ENCODE results near the gene PIMREG.

Gene PIMREG

DNA sequence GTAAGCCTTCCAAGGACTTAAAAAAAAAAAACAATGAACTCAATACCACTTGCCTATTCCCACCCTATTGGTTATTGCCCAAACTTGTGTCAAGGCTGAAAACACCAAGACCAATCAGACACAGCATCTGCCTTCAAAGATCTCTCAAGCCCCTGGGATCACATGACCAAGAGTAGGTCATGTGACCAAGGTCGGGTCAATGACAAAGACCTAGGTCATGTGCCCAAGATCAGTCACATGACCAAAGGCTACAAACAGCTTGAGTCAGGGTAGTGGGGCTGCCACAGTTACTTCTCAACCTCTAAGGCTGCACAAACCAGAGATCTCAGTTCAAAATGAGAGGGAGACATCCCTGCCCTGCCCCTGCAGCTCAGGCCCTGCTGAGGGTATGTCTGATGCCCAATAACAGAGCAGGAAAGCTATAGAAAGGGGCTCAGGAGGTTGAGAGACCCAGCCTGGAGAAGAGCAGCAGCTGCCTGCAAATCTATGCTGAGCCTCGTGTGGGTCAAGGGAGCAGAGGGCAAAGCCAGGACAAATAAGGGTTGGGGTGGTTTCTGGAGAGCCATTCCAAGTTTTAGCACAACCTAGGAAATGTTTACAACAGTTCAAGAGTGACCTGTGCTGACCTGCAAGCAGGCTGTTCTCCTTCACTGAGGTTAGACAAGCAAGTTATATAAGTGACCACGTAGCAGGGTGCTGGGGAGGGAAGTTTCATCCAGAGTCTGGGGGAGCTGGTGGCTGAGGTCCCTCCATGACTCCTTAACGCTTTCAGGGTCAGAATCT, 48.8 kb downstream of the PIMREG start:
- Histone ChIP-seq H3K4me1 (ENCODE audit: control insufficient read depth, insufficient read depth, low read length) (no peaks in the 10 kb centered on the region), H3K36me3 (ENCODE audit: control insufficient read depth in 2 of 2, insufficient read depth in 1 of 2, low read length in 2 of 2) (no peaks in the 10 kb centered on the region), H3K9me3 (ENCODE audit: control insufficient read depth, insufficient read depth, low read depth, low read length) (no peaks in the 10 kb centered on the region), H3K27ac (ENCODE audit: extremely low read depth, low read depth, low read length) (no peak overlapping the region), H3K4me3 (ENCODE audit: low read depth, low read length) (no peak overlapping the region)
- TF ChIP-seq HOXD13 (CRISPR knock-in tag; IDR thresholded peaks at IDR 0.05; ENCODE audit: borderline replicate concordance) (no peak), KLF8 (tag by site-specific recombination; IDR thresholded peaks at IDR 0.05) (no peak), ZNF792 (tag by site-specific recombination; IDR thresholded peaks at IDR 0.05) (no peak), ZNF555 (tag by site-specific recombination; conservative IDR thresholded peaks at IDR 0.05) (no peak)
- ChIA-PET POLR2A (no interaction called here), CTCF (interaction anchor here (0.6 kb wide), 3 partner anchors 32 to 184 kb away, joined by 3 to 4 read pairs (median 3); no protein-coding TSS in a partner anchor)

- TF ChIP-seq ZNF274 (IDR thresholded peaks at IDR 0.05; ENCODE audit: low read length) (no peak), ZNF274 (tag by site-specific recombination; IDR thresholded peaks at IDR 0.05; ENCODE audit: borderline replicate concordance) (no peak), ZNF664 (tag by site-specific recombination; IDR thresholded peaks at IDR 0.05) (no peak), ZNF76 (tag by site-specific recombination; IDR thresholded peaks at IDR 0.05; ENCODE audit: borderline replicate concordance, low read depth) (no peak), ZNF510 (tag by site-specific recombination; IDR thresholded peaks at IDR 0.05; ENCODE audit: insufficient replicate concordance) (no peak), ZNF600 (tag by site-specific recombination; IDR thresholded peaks at IDR 0.05) (no peak), ZBTB49 (tag by site-specific recombination; IDR thresholded peaks at IDR 0.05; ENCODE audit: low read depth) (no peak), ZNF704 (tag by site-specific recombination; IDR thresholded peaks at IDR 0.05) (no peak), ZFP41 (tag by site-specific recombination; IDR thresholded peaks at IDR 0.05; ENCODE audit: borderline replicate concordance) (no peak), ZNF548 (tag by site-specific recombination; IDR thresholded peaks at IDR 0.05) (no peak), ZNF571 (tag by site-specific recombination; IDR thresholded peaks at IDR 0.05) (no peak), ZNF416 (tag by site-specific recombination; IDR thresholded peaks at IDR 0.05) (no peak), HOXD13 (CRISPR knock-in tag; IDR thresholded peaks at IDR 0.05; ENCODE audit: borderline replicate concordance) (no peak), ZNF335 (tag by site-specific recombination; conservative IDR thresholded peaks at IDR 0.05) (no peak)
- Histone ChIP-seq H3K9me3 (ENCODE audit: control insufficient read depth, insufficient read depth, low read depth, low read length) (no peaks in the 10 kb centered on the region), H3K36me3 (ENCODE audit: control insufficient read depth in 2 of 2, insufficient read depth in 1 of 2, low read length in 2 of 2) (no peaks in the 10 kb centered on the region), H3K27ac (ENCODE audit: extremely low read depth, low read depth, low read length) (no peak overlapping the region), H3K4me1 (ENCODE audit: control insufficient read depth, insufficient read depth, low read length) (no peaks in the 10 kb centered on the region), H3K4me3 (ENCODE audit: low read depth, low read length) (no peak overlapping the region)
- ChIA-PET CTCF (interaction anchor here (1.4 to 1.6 kb wide), 3 partner anchors 11 to 22 kb away, joined by 3 to 9 read pairs (median 4); no protein-coding TSS in a partner anchor), POLR2A (no interaction called here)
Observed at GRCh38 chr17:6494239-6494941, 50.1 kb downstream of the PIMREG start.

Measured in HEK293 (cell line).